Suprapubic skin (tissue), 4 donors: ENCODE results near the gene USP15.

Experiments used
- CTCF ChIP-seq, 2 donors: fragments of 200-600 bp in 1 of 2; fragments of 450-650 bp in 1 of 2; sonication (generic) in 1 of 2; IDR thresholded peaks; one replicate each; pipeline ENCODE4 v1.5.1; 2016 to 2019; ENCODE audit warnings: antibody characterized with exemption in 2 of 2, mild to moderate bottlenecking in 1 of 2, moderate library complexity in 1 of 2
- EP300 ChIP-seq: sonication (generic); formaldehyde crosslinking; IDR thresholded peaks from one replicate; pipeline ENCODE4 v1.6.1; 2017; ENCODE audit warnings: antibody characterized with exemption
- POLR2AphosphoS5 ChIP-seq, 3 donors: sonication (generic); formaldehyde crosslinking; IDR thresholded peaks; one replicate each; pipeline ENCODE4 v1.6.1; 2017; ENCODE audit warnings: antibody characterized with exemption in 3 of 3

- TF ChIP-seq CTCF (IDR thresholded peaks at IDR 0.05): no peak
- TF ChIP-seq EP300: no peak
- TF ChIP-seq POLR2AphosphoS5 (IDR thresholded peaks at IDR 0.05): no peak
Measured at GRCh38 chr12:62313727-62314380, 53.6 kb downstream of the USP15 start.
